HUES6 (cell line): ENCODE data around the gene ANKFN1.
"Not testable (repeated sequence)": the region's sequence is repeated elsewhere in the genome, so short reads cannot be mapped to it uniquely, and the experiment has no call there.

Experiments
- H3K27ac ChIP-seq: 2 replicates; pipeline ENCODE4 v1.7.0; 2013; ENCODE audit warnings: low read depth, mild to moderate bottlenecking, low read length, inconsistent platforms
- H3K27me3 ChIP-seq: 2 replicates; pipeline ENCODE4 v1.6.1; 2013; ENCODE audit warnings: low read length; ENCODE audit not compliant: control insufficient read depth, insufficient read depth
- H3K36me3 ChIP-seq: 2 replicates; pipeline ENCODE4 v1.6.1; 2013; ENCODE audit warnings: low read length; ENCODE audit not compliant: control insufficient read depth, insufficient read depth
- H3K4me1 ChIP-seq: 2 replicates; pipeline ENCODE4 v1.6.1; 2013; ENCODE audit warnings: low read length; ENCODE audit not compliant: control insufficient read depth, insufficient read depth
- H3K4me3 ChIP-seq: 2 replicates; pipeline ENCODE4 v1.5.1; 2013; ENCODE audit warnings: low read depth, low read length
- H3K9ac ChIP-seq: one replicate; pipeline ENCODE4 v1.6.1; 2013; ENCODE audit warnings: mild to moderate bottlenecking, low read length
- H3K9me3 ChIP-seq: 2 replicates; pipeline ENCODE4 v1.6.1; 2013; ENCODE audit warnings: low read depth, low read length; ENCODE audit not compliant: control insufficient read depth, insufficient read depth

Gene ANKFN1

GRCh38 chr17:56407086-56407485, 253.8 kb downstream of the ANKFN1 start:
- Histone ChIP-seq H3K27ac (no peak overlapping the region), H3K27me3 (no peaks in the 10 kb centered on the region), H3K9ac (no peak overlapping the region), H3K36me3 (no peaks in the 10 kb centered on the region), H3K4me3 (no peak overlapping the region), H3K4me1 (no peaks in the 10 kb centered on the region), H3K9me3 (no peaks in the 10 kb centered on the region)

DNA sequence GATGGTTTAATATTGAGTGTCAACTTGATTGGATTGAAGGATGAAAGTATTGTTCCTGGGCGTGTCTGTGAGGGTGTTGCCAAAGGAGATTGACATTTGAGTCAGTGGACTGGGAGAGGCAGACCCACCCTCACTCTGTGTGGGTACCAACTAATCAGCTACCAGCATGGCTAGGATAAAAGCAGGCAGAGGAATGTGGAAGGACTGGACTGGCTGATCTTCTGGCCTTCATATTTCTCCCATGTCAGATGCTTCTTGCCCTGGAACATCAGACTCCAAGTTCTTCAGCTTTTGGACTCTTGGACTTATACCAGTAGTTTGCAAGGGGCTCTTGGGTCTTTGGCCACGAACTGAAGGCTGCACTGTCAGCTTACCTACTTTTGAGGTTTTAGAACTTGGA, 259.1 kb downstream of the ANKFN1 start:
- not testable (repeated sequence) for H3K9ac ChIP-seq, H3K4me3 ChIP-seq, H3K9me3 ChIP-seq, H3K4me1 ChIP-seq, H3K27ac ChIP-seq, H3K36me3 ChIP-seq, H3K27me3 ChIP-seq

GRCh38 chr17:56416682-56417351, 263.5 kb downstream of the ANKFN1 start:
- Histone ChIP-seq H3K9ac (no peak overlapping the region), H3K36me3 (no peaks in the 10 kb centered on the region), H3K27me3 (no peaks in the 10 kb centered on the region), H3K9me3 (no peaks in the 10 kb centered on the region), H3K27ac (no peak overlapping the region), H3K4me3 (no peak overlapping the region), H3K4me1 (no peaks in the 10 kb centered on the region)

DNA sequence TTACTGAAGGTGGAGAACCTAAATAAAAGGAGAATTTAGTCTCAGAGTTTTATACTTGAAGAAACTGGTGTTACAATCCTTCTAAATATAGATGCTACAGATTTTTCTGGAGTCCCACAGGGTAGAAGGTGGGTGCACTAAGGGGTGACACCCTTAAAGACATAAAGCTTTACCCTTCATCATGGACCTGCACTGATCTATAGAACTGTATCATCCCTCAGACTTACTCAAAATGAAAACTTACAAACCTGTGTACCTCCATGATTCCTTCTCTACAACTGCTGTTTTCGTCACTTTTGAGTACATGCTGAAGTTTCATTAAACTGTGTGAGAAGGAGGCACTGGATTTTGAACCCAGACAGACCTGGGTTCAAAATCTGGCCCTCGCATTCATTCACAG, 270.7 kb downstream of the ANKFN1 start:
- Histone ChIP-seq H3K27ac (no peak overlapping the region), H3K9ac (no peak overlapping the region), H3K36me3 (no peaks in the 10 kb centered on the region), H3K4me3 (no peak overlapping the region), H3K4me1 (no peaks in the 10 kb centered on the region), H3K27me3 (no peaks in the 10 kb centered on the region), H3K9me3 (no peaks in the 10 kb centered on the region)

DNA sequence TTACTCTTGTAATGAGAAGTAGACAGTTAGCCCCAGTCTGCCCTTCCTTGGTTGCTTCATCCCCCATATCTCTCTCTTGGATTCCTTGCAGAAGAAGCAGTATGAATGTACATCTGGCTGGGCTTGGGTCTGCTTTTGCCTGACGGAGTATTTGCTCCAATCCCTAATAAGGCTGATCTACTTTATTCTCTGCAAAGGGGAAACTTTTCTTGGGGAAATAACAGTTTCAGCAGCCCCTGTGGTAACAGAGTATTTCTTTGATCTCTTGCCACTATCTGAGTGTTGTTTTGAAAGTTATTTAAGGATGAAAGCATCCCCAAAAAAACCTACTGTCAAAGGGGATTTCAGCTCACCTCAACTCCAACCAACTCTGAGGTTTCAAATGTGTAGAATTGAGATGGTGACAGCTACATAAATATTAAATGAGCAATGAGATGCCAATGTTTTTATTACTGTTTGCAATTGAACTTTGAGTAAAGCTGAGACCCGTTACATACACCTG, 271.3 kb downstream of the ANKFN1 start:
- H3K36me3 ChIP-seq = no peaks in the 10 kb centered on the region
- no peaks in the 10 kb centered on the region for H3K9me3 ChIP-seq
- H3K27ac ChIP-seq = no peak overlapping the region
- H3K4me1 ChIP-seq = no peaks in the 10 kb centered on the region
- H3K4me3 ChIP-seq = no peak overlapping the region
- no peaks in the 10 kb centered on the region for H3K27me3 ChIP-seq
- no peak overlapping the region for H3K9ac ChIP-seq

DNA sequence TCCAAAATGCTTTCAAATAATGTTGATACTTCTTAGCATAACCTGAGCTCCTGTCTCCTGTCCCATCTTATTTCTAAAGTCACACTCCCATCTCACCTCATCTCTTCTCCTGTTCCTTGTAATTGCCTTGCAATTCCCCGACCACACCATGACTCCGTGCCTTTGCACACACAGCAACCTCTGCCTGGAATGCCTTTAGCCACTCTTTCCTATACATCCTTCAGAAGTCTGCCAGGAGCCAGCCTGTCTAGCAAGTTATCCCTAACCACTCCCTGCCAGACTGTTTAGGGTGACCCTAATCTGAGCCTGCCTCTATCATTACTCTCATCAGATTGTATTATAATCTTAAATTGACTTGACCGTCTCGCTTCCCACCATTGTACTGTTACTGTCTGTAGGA, 272.2 kb downstream of the ANKFN1 start:
- no peak overlapping the region for H3K27ac ChIP-seq
- H3K36me3 ChIP-seq = no peaks in the 10 kb centered on the region
- H3K9me3 ChIP-seq = no peaks in the 10 kb centered on the region
- no peak overlapping the region for H3K9ac ChIP-seq
- no peaks in the 10 kb centered on the region for H3K27me3 ChIP-seq
- H3K4me3 ChIP-seq = no peak overlapping the region
- H3K4me1 ChIP-seq = no peaks in the 10 kb centered on the region

GRCh38 chr17:56426901-56427300, 273.6 kb downstream of the ANKFN1 start:
- Histone ChIP-seq H3K4me1 (peaks cover 7% of the 10 kb centered on the region; the same call in 1 of the 2 replicates), H3K9ac (no peak overlapping the region), H3K27ac (no peak overlapping the region), H3K27me3 (no peaks in the 10 kb centered on the region), H3K36me3 (no peaks in the 10 kb centered on the region), H3K4me3 (no peak overlapping the region), H3K9me3 (no peaks in the 10 kb centered on the region)

DNA sequence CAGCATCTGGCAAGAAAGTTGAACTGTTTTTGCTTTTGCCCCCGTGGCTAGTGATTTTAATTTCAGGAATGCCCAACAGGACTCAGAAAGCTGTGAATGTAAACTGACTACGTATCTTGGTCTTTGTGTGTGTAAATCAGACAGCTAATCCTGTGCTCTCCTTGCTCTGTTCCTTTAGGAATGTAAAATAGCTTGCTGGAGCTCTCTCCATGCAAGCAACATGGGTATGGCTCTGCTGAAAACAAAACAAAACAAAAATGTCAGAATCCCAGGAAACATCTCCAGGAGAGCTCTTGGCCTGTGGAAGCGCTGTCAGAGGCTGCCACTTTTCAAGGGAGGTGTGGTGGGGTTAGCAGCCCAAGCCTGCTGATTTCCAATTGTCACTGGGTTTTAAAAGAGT, 278.5 kb downstream of the ANKFN1 start:
- Histone ChIP-seq H3K9ac (no peak overlapping the region), H3K4me1 (peaks cover 8% of the 10 kb centered on the region; the same call in 1 of the 2 replicates), H3K27me3 (no peaks in the 10 kb centered on the region), H3K9me3 (no peaks in the 10 kb centered on the region), H3K4me3 (no peak overlapping the region), H3K27ac (no peak overlapping the region), H3K36me3 (no peaks in the 10 kb centered on the region)

DNA sequence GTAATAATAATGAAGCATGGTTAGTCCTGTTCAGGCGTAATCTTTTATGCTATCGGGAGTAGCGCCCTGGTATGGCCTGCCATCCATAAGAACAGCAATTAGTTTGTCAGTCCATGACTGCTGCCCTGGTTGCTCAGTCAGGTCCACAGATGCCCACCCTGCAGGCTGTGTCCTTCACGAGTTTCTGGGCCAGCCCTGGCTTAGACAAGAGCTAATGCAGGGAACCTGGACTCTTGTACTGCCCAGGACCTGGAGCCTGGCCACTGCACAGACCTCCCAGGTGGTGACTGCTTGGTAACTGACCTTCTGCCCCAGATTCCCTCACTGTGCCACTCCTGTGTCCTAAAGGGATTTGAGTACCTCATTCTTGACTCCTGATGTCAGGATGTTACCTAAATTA, 279.2 kb downstream of the ANKFN1 start:
- Histone ChIP-seq H3K9ac (no peak overlapping the region), H3K27me3 (no peaks in the 10 kb centered on the region), H3K4me1 (peaks cover 8% of the 10 kb centered on the region; the same call in 1 of the 2 replicates), H3K27ac (no peak overlapping the region), H3K36me3 (no peaks in the 10 kb centered on the region), H3K9me3 (no peaks in the 10 kb centered on the region), H3K4me3 (no peak overlapping the region)

- peaks cover 8% of the 10 kb centered on the region; the same call in 1 of the 2 replicates for H3K4me1 ChIP-seq
- no peaks in the 10 kb centered on the region for H3K36me3 ChIP-seq
- no peak overlapping the region for H3K9ac ChIP-seq
- no peak overlapping the region for H3K27ac ChIP-seq
- H3K4me3 ChIP-seq = no peak overlapping the region
- H3K27me3 ChIP-seq = no peaks in the 10 kb centered on the region
- H3K9me3 ChIP-seq = no peaks in the 10 kb centered on the region
These were observed 281.3 kb downstream of the ANKFN1 start for GRCh38 chr17:56434610-56435009.

DNA sequence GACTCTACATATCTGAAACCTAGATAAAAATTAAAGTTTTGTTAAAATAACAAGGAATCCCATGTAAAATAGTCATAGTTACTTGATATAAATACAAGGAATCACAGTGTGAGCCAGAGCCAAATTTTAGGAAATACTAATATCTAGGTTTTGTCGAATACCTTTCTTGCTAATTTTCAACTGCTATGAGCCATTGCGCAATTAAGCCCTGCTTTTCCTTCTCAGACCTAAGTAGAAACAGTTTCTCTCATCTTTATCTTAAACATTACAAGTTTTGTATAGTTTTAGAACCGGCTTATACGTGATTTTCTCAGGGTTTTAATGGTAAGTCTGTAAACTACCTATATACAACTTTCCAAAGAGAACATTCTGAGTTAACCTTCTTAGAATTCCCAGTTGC, 282.9 kb downstream of the ANKFN1 start:
- no peaks in the 10 kb centered on the region for H3K27me3 ChIP-seq
- H3K4me1 ChIP-seq = peaks cover 8% of the 10 kb centered on the region; the same call in 1 of the 2 replicates
- H3K9me3 ChIP-seq = no peaks in the 10 kb centered on the region

More for the DNA sequence above, 282.9 kb downstream of the ANKFN1 start:
- no peak overlapping the region for H3K27ac ChIP-seq
- no peak overlapping the region for H3K4me3 ChIP-seq
- H3K36me3 ChIP-seq = no peaks in the 10 kb centered on the region
- no peak overlapping the region for H3K9ac ChIP-seq
